Measurements from ENCODE around the gene TMEM165.
"Not testable (repeated sequence)": the region's sequence is repeated elsewhere in the genome, so short reads cannot be mapped to it uniquely, and the experiment has no call there.

The TMEM165 gene

DNA sequence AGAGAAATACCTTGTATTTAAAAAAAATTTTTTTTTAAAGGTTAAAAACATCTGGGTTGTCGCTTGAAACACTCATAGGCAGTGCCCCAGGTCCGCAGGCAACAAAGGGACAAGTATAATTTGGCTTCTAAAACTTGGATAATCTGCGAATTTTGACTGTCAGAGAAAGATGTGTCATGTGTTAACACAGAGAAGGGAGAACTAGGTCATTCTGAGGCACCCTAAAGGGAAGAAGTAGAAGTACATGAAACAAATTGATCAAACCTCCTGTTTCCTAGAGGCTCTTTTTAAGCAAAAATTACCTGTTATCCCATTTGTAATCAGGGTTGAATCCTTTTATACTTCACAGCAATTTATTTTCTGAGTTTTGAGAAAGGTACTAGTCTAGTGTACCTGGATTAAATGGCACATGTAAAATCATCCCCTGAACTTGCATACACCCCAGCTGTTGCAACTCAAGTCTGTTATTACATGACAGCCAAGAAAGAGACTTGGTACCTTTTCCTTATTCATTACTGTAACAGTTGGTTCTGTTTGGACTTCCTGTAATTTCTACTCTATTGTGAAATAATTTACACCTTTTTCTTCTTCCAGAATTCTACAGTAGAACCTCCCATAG is 48.0 kb upstream of the TMEM165 start:
- Histone ChIP-seq H4K20me1 (ENCODE audit: insufficient read depth, low read length, poor library complexity, severe bottlenecking) (no peaks in the 10 kb centered on the region), H3F3A (ENCODE audit: low read depth) (peaks cover 5% of the 10 kb centered on the region; the same call in 1 of the 2 replicates), H2AFZ (ENCODE audit: low read length) (peak overlapping the region; percentile 98; the same call in 1 of the 2 replicates), H3K27me3 (ENCODE audit: insufficient read depth, low read length, poor library complexity, severe bottlenecking) (no peaks in the 10 kb centered on the region), H3K36me3 (ENCODE audit: insufficient read depth, low read length) (no peaks in the 10 kb centered on the region), H3K79me2 (ENCODE audit: insufficient read depth, low read length) (peaks cover 19% of the 10 kb centered on the region), H3K9ac (ENCODE audit: low read depth, low read length, poor library complexity, severe bottlenecking) (peak overlapping the region; percentile 97), H3K9me2 (replicated peaks; ENCODE audit: low read depth, low read length) (no peaks in the 10 kb centered on the region), H3K9me3 (ENCODE audit: insufficient read depth, low read depth, low read length) (no peaks in the 10 kb centered on the region), H3K4me2 (ENCODE audit: low read depth, low read length, poor library complexity, severe bottlenecking) (peak overlapping the region; percentile 96), H3K4me1 (ENCODE audit: insufficient read depth, low read length, poor library complexity, severe bottlenecking) (peaks cover 26% of the 10 kb centered on the region), H3K4me3 (ENCODE audit: low read length, poor library complexity, severe bottlenecking) (peak overlapping the region; percentile 97)
- no peak for TF ChIP-seq EZH2phosphoT487 (IDR thresholded peaks at IDR 0.05; ENCODE audit: borderline replicate concordance)
- TF ChIP-seq, protein P1, sequence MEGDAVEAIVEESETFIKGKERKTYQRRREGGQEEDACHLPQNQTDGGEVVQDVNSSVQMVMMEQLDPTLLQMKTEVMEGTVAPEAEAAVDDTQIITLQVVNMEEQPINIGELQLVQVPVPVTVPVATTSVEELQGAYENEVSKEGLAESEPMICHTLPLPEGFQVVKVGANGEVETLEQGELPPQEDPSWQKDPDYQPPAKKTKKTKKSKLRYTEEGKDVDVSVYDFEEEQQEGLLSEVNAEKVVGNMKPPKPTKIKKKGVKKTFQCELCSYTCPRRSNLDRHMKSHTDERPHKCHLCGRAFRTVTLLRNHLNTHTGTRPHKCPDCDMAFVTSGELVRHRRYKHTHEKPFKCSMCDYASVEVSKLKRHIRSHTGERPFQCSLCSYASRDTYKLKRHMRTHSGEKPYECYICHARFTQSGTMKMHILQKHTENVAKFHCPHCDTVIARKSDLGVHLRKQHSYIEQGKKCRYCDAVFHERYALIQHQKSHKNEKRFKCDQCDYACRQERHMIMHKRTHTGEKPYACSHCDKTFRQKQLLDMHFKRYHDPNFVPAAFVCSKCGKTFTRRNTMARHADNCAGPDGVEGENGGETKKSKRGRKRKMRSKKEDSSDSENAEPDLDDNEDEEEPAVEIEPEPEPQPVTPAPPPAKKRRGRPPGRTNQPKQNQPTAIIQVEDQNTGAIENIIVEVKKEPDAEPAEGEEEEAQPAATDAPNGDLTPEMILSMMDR (conservative IDR thresholded peaks at IDR 0.05; ENCODE audit: low read length), result peak; percentile 15; the same call in 1 of the 2 replicates

DNA sequence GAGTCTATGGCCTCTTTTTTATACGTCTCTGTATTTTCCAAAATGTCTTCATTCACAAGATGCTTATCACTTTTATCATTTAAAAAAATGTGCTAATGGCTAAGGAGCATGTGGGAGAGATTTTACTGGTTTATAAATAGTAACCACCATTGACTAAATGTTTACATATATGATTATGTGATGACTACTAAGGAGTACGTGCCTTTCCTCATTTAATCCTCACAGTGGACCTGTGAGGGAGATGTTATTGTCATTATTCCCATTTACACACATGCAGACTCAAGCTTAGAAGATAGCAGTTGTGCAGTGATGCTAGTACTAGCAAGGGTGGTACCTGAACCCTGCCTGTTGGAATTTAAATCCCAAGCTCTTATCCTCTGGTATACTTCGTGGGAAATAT is 47.3 kb upstream of the TMEM165 start:
- H4K20me1 ChIP-seq (ENCODE audit: insufficient read depth, low read length, poor library complexity, severe bottlenecking), result no peaks in the 10 kb centered on the region
- H3F3A ChIP-seq (ENCODE audit: low read depth), result peaks cover 5% of the 10 kb centered on the region; the same call in 1 of the 2 replicates
- H3K9me3 ChIP-seq (ENCODE audit: insufficient read depth, low read depth, low read length), result no peaks in the 10 kb centered on the region
- peak overlapping the region; percentile 96 for H3K4me2 ChIP-seq (ENCODE audit: low read depth, low read length, poor library complexity, severe bottlenecking)
- H3K79me2 ChIP-seq (ENCODE audit: insufficient read depth, low read length), result peaks cover 19% of the 10 kb centered on the region
- H3K9ac ChIP-seq (ENCODE audit: low read depth, low read length, poor library complexity, severe bottlenecking), result peak overlapping the region; percentile 97
- peak overlapping the region; percentile 97 for H3K4me3 ChIP-seq (ENCODE audit: low read length, poor library complexity, severe bottlenecking)
- no peaks in the 10 kb centered on the region for H3K9me2 ChIP-seq (replicated peaks; ENCODE audit: low read depth, low read length)
- no peaks in the 10 kb centered on the region for H3K36me3 ChIP-seq (ENCODE audit: insufficient read depth, low read length)
- peaks cover 26% of the 10 kb centered on the region for H3K4me1 ChIP-seq (ENCODE audit: insufficient read depth, low read length, poor library complexity, severe bottlenecking)
- TF ChIP-seq, protein P1 (conservative IDR thresholded peaks at IDR 0.05; ENCODE audit: low read length), result no peak
- TF ChIP-seq EZH2phosphoT487 (IDR thresholded peaks at IDR 0.05; ENCODE audit: borderline replicate concordance), result no peak
- H3K27me3 ChIP-seq (ENCODE audit: insufficient read depth, low read length, poor library complexity, severe bottlenecking), result no peaks in the 10 kb centered on the region
- H2AFZ ChIP-seq (ENCODE audit: low read length), result no peak overlapping the region

- H3K9me3 ChIP-seq (ENCODE audit: insufficient read depth, low read depth, low read length); H3K4me2 ChIP-seq (ENCODE audit: low read depth, low read length, poor library complexity, severe bottlenecking); H2AFZ ChIP-seq (ENCODE audit: low read length); H3K9me2 ChIP-seq (replicated peaks; ENCODE audit: low read depth, low read length); H3K27me3 ChIP-seq (ENCODE audit: insufficient read depth, low read length, poor library complexity, severe bottlenecking); H3K4me3 ChIP-seq (ENCODE audit: low read length, poor library complexity, severe bottlenecking); H3K9ac ChIP-seq (ENCODE audit: low read depth, low read length, poor library complexity, severe bottlenecking); H3F3A ChIP-seq (ENCODE audit: low read depth); H4K20me1 ChIP-seq (ENCODE audit: insufficient read depth, low read length, poor library complexity, severe bottlenecking); H3K36me3 ChIP-seq (ENCODE audit: insufficient read depth, low read length): not testable (repeated sequence)
- Histone ChIP-seq H3K79me2 (ENCODE audit: insufficient read depth, low read length) (peaks cover 19% of the 10 kb centered on the region), H3K4me1 (ENCODE audit: insufficient read depth, low read length, poor library complexity, severe bottlenecking) (peaks cover 20% of the 10 kb centered on the region)
Observed at GRCh38 chr4:55350870-55351269, 44.9 kb upstream of the TMEM165 start.

DNA sequence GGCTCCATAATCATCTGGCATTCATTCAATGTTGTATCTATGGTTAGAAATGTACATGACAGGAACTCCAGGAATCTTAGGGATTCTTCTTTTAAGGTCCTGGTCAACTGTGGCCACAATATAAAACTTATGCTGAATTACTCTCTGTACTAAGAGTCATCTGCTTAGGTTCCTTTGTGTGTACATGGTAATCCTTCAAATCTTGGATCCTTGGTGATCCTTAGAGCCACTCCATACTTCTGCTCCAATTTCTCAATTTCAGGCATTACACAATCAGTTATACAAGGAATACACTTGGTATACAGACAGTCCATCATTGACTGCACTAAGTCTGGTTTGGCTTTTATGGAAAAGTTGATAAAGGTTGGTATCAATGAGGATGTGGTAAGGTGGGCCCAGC is 43.9 kb upstream of the TMEM165 start:
- H3K4me2 ChIP-seq (ENCODE audit: low read depth, low read length, poor library complexity, severe bottlenecking), result no peak overlapping the region
- no peaks in the 10 kb centered on the region for H3K9me2 ChIP-seq (replicated peaks; ENCODE audit: low read depth, low read length)
- no peaks in the 10 kb centered on the region for H3K27me3 ChIP-seq (ENCODE audit: insufficient read depth, low read length, poor library complexity, severe bottlenecking)
- H3K4me3 ChIP-seq (ENCODE audit: low read length, poor library complexity, severe bottlenecking), result no peak overlapping the region
- peaks cover 17% of the 10 kb centered on the region for H3K79me2 ChIP-seq (ENCODE audit: insufficient read depth, low read length)
- no peak overlapping the region for H2AFZ ChIP-seq (ENCODE audit: low read length)
- peaks cover 18% of the 10 kb centered on the region for H3K4me1 ChIP-seq (ENCODE audit: insufficient read depth, low read length, poor library complexity, severe bottlenecking)
- H3K9ac ChIP-seq (ENCODE audit: low read depth, low read length, poor library complexity, severe bottlenecking), result no peak overlapping the region
- no peaks in the 10 kb centered on the region for H3K9me3 ChIP-seq (ENCODE audit: insufficient read depth, low read depth, low read length)
- no peaks in the 10 kb centered on the region for H3F3A ChIP-seq (ENCODE audit: low read depth)
- H4K20me1 ChIP-seq (ENCODE audit: insufficient read depth, low read length, poor library complexity, severe bottlenecking), result no peaks in the 10 kb centered on the region
- no peaks in the 10 kb centered on the region for H3K36me3 ChIP-seq (ENCODE audit: insufficient read depth, low read length)
- TF ChIP-seq EZH2phosphoT487 (IDR thresholded peaks at IDR 0.05; ENCODE audit: borderline replicate concordance), result no peak
- TF ChIP-seq, protein P1 (conservative IDR thresholded peaks at IDR 0.05; ENCODE audit: low read length), result no peak
